ENCODE results near the gene EPDR1.

Gene EPDR1

GRCh38 chr7:37956791-37957190 is 36.4 kb downstream of the EPDR1 start:
- DNase-seq (ENCODE audit: low read depth): no peak
- no peak overlapping the region for H3K4me3 ChIP-seq (ENCODE audit: low read depth, low read length)
- TF ChIP-seq, protein P1, sequence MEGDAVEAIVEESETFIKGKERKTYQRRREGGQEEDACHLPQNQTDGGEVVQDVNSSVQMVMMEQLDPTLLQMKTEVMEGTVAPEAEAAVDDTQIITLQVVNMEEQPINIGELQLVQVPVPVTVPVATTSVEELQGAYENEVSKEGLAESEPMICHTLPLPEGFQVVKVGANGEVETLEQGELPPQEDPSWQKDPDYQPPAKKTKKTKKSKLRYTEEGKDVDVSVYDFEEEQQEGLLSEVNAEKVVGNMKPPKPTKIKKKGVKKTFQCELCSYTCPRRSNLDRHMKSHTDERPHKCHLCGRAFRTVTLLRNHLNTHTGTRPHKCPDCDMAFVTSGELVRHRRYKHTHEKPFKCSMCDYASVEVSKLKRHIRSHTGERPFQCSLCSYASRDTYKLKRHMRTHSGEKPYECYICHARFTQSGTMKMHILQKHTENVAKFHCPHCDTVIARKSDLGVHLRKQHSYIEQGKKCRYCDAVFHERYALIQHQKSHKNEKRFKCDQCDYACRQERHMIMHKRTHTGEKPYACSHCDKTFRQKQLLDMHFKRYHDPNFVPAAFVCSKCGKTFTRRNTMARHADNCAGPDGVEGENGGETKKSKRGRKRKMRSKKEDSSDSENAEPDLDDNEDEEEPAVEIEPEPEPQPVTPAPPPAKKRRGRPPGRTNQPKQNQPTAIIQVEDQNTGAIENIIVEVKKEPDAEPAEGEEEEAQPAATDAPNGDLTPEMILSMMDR (IDR thresholded peaks at IDR 0.05; ENCODE audit: control insufficient read depth, extremely low read depth, insufficient read depth): no peak

DNA sequence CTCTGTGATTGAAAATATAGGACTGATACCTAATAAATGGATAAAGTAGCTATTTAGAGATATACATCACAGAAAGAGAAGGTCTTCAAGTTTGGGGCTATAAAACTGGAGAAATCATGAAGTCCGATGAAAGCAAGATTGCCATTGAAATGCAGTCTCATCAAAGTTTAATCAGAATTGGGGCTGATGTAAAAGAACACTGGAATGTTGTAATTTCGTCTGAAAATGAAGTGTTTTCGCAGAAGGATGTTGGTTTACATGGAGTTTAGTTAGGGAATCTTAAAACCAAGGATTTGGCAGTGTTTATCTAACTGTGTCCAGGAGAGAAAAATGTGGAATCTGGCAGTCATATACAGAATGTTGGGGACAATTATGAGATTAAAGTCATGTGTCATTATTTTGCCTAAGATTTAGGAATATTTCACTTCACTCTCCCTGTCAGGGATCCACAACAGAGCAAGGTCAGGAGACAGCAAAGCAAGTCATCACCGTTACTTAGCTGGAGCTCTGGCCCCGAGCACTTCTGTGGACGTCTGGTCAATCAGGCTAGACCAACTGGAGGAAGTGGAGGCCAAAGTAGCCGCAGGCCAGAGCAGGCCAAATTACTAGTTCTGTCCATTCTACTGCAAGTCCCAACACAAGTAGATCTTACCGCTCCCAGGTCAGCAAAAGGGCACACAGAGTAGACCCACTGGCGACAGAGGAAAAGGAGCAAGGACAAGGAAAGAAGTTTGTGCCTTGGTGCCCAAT is 37.0 kb downstream of the EPDR1 start:
- no peak overlapping the region for H3K4me3 ChIP-seq (ENCODE audit: low read depth, low read length)

GRCh38 chr7:37960483-37960882 is 40.0 kb downstream of the EPDR1 start:
- DNase-seq (ENCODE audit: low read depth): no peak
- TF ChIP-seq, protein P1 (IDR thresholded peaks at IDR 0.05; ENCODE audit: control insufficient read depth, extremely low read depth, insufficient read depth): no peak
- H3K4me3 ChIP-seq (ENCODE audit: low read depth, low read length): no peak overlapping the region

More for the DNA sequence above, 37.0 kb downstream of the EPDR1 start:
- TF ChIP-seq, protein P1 (IDR thresholded peaks at IDR 0.05; ENCODE audit: control insufficient read depth, extremely low read depth, insufficient read depth): no peak
- no peak for DNase-seq (ENCODE audit: low read depth)

- TF ChIP-seq, protein P1 (IDR thresholded peaks at IDR 0.05; ENCODE audit: control insufficient read depth, extremely low read depth, insufficient read depth): no peak
- no peak overlapping the region for H3K4me3 ChIP-seq (ENCODE audit: low read depth, low read length)
- no peak for DNase-seq (ENCODE audit: low read depth)
Observed at GRCh38 chr7:37961251-37961650, 40.8 kb downstream of the EPDR1 start.

GRCh38 chr7:37964196-37964595 is 43.8 kb downstream of the EPDR1 start:
- no peak for DNase-seq (ENCODE audit: low read depth)
- H3K4me3 ChIP-seq (ENCODE audit: low read depth, low read length): no peak overlapping the region
- TF ChIP-seq, protein P1 (IDR thresholded peaks at IDR 0.05; ENCODE audit: control insufficient read depth, extremely low read depth, insufficient read depth): no peak

- no peak overlapping the region for H3K4me3 ChIP-seq (ENCODE audit: low read depth, low read length)
- no peak for DNase-seq (ENCODE audit: low read depth)
- TF ChIP-seq, protein P1 (IDR thresholded peaks at IDR 0.05; ENCODE audit: control insufficient read depth, extremely low read depth, insufficient read depth): no peak
Observed at GRCh38 chr7:37970211-37970610, 49.8 kb downstream of the EPDR1 start.

- no peak for DNase-seq (ENCODE audit: low read depth)
- no peak overlapping the region for H3K4me3 ChIP-seq (ENCODE audit: low read depth, low read length)
- TF ChIP-seq, protein P1 (IDR thresholded peaks at IDR 0.05; ENCODE audit: control insufficient read depth, extremely low read depth, insufficient read depth): no peak
Observed at GRCh38 chr7:37971491-37971890, 51.1 kb downstream of the EPDR1 start.
